Measurements from ENCODE around the gene OGDHL.
"Not testable (repeated sequence)": the region's sequence is repeated elsewhere in the genome, so short reads cannot be mapped to it uniquely, and the experiment has no call there.

The OGDHL gene

DNA sequence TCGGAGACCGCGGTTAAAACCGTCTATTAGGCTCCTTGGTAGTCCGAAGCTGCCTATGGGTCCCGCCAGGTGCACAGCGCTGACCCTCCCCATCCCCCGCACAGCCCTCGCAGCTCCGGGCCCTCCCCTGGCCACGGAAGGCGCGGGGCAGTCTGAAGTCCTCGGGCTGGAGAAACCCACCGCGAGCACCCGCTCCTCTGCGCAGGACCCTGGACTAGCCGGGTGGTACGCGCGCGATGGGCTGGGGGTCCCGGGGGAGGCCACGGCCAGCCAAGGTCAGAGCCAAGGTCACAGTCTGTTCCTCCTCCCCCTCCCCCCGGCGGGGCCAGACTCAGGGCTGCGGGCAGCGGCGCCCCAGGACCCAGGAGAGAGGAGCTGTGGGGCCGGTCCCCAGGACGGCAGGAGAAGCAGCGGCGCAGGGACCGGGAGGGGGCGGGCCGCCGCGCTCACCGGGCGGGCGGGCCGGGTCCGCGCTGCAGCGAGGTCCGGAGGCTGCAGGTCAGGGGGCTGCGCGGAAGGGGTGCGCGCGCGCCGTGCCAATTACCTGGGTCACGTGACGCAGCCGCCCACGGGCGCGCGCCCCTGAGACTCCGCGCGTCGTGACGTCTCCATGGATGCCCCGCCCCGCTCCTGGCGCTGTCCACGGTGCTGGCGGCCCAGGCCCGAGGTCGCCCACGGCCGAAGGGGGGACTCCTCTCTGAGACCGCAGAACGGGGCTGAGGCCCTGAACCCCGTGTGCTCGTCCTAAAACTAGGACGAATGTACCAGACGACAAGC, at the start of gene OGDHL:
TSS of gene OGDHL (minus strand) at position 535 of the 777 bp plus-strand sequence. CDS start 3,731 bp downstream, outside the sequence.
- DNase-seq, result peak; percentile 13 to 17

- no peak for DNase-seq
Measured at GRCh38 chr10:49803988-49804387, 41.9 kb upstream of the OGDHL start.

DNA sequence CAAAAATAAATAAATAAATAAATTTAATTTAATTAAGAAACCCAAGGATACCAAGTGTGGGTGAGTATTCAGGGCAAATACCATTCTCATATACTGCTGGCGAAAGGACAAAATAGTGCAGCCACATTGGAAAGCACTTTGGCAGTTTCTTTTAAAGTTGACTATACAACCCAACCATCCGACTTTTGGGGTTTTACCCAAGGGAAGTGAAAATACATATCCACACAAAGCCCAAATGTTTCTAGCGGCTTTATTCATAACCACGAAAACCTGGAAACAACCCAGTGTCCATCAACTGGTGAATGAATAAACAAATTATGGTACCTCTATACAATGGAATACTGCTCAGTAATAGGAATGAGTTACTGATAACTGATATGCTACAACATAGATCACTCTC, 36.2 kb upstream of the OGDHL start:
- no peak for DNase-seq

- no peak for DNase-seq
Measured at GRCh38 chr10:49791100-49791499, 29.0 kb upstream of the OGDHL start.

DNA sequence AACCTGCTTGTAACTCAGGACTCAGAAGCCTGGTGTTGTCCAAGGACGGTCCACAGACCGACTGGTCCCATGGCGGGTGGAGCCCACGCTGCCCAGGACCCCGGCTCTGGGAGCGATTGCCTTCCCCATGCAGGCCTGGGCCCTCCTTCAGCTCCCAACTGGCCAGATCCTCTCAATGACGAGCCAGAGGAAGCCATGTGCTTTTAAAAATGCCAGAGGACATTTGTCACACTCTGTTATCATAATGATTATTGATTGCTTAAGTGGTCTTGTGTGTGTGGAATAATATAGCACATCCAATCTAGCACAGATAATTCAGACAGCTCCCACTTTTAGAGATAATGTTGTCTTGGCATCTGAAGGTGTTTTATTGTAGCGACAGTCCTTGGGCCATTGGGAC, 22.6 kb upstream of the OGDHL start:
- no peak for DNase-seq

- no peak for DNase-seq
Measured at GRCh38 chr10:49783645-49784044, 21.5 kb upstream of the OGDHL start.

GRCh38 chr10:49781247-49781646, 19.1 kb upstream of the OGDHL start:
- DNase-seq, result no peak

GRCh38 chr10:49778197-49778596, 16.1 kb upstream of the OGDHL start:
- DNase-seq, result no peak

DNA sequence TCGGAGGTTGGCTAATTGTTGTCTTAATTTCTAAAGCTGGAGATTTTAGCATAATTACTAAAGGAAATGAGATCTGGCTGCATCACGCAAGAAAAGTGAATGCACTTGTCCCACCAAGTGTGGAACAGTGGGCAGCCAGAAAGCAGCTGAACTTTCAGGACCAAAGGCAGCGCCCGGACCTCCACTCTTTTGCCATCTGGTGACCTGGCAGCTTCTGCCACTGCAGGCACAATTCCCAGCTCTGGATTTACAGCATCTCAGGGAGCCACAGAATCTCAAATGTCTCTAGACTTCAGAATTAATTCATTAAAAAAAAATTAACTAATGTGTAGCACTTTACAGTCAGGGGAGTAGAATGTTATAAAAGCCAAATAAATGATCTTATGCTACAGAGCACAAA, 14.7 kb upstream of the OGDHL start:
- DNase-seq, result no peak

GRCh38 chr10:49775014-49775413, 12.9 kb upstream of the OGDHL start:
- DNase-seq, result no peak

DNA sequence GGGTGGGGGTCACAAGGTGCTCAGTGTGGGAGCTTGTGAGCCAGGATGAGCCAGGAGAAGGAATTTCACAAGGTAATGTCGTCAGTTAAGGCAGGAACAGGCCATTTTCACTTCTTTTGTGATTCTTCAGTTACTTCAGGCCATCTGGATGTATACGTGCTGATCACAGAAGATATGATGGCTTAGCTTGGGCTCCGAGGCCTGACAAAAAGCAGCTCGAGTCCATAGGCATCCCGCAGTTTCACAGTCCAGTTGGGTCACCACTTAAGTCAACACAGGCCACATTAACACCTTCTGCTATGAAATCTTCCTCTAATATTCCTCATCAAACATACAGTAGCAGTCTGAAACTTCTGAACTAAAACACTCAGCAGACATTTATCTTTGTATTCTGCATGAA, 10.8 kb upstream of the OGDHL start:
- DNase-seq, result not testable (repeated sequence)

GRCh38 chr10:49771046-49771445, 8.9 kb upstream of the OGDHL start:
- DNase-seq, result not testable (repeated sequence)

DNA sequence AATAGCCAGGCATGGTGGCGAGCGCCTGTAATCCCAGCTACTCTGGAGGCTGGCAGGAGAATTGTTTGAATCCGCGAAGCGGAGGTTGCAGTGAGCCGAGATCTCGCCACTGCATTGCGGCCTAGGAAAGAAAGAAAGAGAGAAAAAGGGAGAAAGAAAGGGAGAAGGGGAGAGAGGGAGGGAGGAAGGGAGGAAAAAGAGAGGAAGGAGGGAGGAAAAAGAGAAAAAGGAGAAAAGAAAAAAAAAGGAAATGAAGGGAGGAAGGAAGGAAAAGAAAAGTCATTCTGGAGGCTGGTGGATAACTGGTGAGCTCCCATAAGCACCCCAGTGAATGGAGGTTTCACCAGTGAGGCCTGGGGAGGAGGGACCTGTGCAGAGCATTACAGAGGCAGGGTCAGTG, 7.6 kb upstream of the OGDHL start:
- DNase-seq, result no peak

DNA sequence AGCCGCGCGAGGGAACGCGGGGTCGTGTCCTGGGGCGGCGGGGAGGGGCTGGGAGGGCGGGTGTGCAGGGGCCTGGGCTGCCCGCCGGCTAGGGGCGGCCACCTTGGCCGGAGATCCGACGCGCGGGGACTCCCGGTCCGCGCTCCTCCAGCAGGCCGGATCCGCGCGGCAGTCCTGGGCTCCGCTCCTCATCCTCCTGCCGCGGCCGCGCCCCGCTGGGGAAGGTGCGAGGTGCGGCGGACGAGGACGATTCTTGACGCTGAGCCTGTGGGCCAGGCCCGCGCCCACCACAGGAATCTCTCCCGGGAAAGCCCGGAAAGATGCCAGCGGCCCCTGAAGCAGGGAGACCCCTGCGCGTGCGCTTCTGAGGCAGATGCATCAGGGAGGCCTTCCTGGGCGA, 6.6 kb upstream of the OGDHL start:
- DNase-seq, result no peak

- no peak for DNase-seq
Measured at GRCh38 chr10:49768329-49768728, 6.2 kb upstream of the OGDHL start.

DNA sequence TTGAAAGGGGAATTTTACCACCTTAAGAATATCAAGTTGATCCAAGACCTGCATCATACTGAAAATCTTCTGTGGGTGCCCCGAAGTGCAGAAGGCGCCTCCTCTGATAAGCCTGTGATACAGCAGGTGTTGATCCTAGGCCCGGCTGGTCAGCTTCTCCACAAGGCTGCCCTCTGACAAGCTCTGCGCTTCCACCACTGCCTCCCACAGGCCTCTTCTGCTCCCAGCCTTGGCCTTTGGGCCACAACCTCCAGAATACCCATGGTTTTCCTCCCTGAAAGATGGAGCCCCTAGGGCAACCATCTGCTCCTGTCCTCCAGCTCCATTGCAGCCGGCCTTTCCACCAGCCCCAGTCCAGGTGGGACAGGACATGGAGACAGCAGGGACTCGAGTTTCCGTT, 5.6 kb upstream of the OGDHL start:
- DNase-seq, result no peak

- DNase-seq, result no peak
Measured at GRCh38 chr10:49766484-49766883, 4.4 kb upstream of the OGDHL start.

GRCh38 chr10:49762566-49762877, 399 bp upstream of the OGDHL start:
- no peak for DNase-seq

DNA sequence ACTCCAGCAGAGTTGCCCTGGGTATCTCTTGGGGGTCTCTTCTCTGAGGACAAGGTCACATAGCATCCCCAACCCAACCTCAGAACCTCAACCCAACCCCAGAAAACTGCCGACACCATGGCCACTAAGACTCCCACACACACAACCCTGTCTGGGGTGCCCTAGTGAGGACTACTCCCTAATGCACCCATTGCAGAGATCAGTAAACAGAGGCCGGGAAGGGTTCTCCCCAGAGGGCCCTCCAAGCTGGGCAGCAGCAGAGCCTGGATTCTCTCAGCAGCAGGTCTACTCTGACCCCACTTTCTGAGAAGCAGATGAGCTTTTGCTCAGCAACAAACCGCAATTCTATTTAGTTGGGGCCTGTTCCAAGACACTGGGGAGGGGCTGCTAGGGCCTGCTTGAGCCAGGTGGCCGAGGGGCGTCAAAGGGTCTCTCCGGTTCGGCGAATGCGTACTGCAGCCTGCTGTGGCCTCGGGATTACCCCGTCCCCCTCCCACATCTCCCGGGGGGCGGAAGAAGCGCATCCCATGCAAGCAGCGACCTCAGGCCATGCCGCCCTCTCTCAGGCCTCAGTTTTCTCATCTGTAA, 828 bp downstream of the OGDHL start:
- DNase-seq, result no peak

GRCh38 chr10:49760789-49761188, 1.3 kb downstream of the OGDHL start:
- DNase-seq, result no peak

DNA sequence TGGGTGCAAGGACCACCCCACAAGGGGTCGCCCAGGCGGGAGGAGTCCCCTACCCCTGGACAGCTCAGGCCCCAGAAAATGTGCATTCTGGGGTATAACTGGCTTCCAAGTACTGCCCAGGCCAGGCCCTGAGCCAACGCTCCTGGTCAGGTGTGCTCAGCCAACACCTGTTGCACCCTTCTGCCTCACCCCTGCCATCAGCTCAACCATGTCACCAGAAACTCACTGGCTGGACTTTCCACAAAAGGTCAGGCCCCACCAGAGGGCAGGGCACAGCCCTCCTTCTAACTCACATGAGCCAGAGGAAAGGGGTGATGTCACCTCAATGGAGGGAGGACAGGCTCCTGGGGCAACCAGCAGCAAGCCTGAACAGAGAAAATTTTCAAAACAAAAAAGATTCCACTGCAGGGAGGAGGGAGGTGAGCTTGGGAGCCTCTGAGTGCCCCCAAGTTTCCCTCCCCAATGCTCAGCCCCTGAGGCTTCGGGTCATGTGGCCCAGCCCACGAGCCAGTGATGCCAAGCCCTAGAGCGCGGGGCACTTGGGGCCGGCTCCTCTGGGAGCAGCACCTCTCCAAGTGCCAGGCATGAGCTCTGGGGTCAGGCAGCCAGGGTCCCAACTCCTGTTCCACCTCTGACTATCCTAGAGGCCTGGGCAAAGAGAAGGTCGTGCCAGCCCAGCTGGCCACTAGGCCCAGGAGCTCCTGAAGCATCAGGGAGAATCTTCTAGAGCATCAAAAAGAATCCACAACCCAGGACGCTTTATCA, 2.2 kb downstream of the OGDHL start:
- no peak for DNase-seq

GRCh38 chr10:49758249-49758930, 3.7 kb downstream of the OGDHL start:
- no peak for DNase-seq

GRCh38 chr10:49756641-49757040, 5.5 kb downstream of the OGDHL start:
- DNase-seq, result no peak

- DNase-seq, result no peak
Measured at GRCh38 chr10:49756031-49756430, 6.1 kb downstream of the OGDHL start.

Data from CD4-positive, alpha-beta T cell treated with Interleukin-1 beta for 1 hour (primary cell).